Spleen (tissue), 11 donors: Measurements from ENCODE around the gene PAGR1. TPM values are rescaled to one million over a fixed set of nuclear protein-coding genes. Genes with fewer than 3 reads are reported as not detected.

Experiments
- DNase-seq: peaks from one replicate; pipeline ENCODE4 v3.0.0-alpha.2; 2020
- H3K27ac ChIP-seq, 8 donors: fragments of 200-600 bp; sonication (generic) in 7 of 8; 1 replicate in 4 of 8; 2 replicates in 4 of 8; pipeline versions ENCODE4 v1.5.0 to v1.8.0; 2016 to 2021; ENCODE audit warnings: inconsistent platforms in 4 of 8, mild to moderate bottlenecking in 4 of 8, moderate library complexity in 1 of 8
- H3K27me3 ChIP-seq, 7 donors: fragments of 200-600 bp; sonication (generic) in 6 of 7; replicated peaks in 1 of 7; 1 replicate in 4 of 7; 2 replicates in 3 of 7; pipeline versions ENCODE4 v1.5.0 to v1.8.0; 2016 to 2021; ENCODE audit warnings: inconsistent platforms in 3 of 7, mild to moderate bottlenecking in 1 of 7
- H3K36me3 ChIP-seq, 6 donors: fragments of 200-600 bp; sonication (generic) in 5 of 6; 1 replicate in 4 of 6; 2 replicates in 2 of 6; pipeline versions ENCODE4 v1.5.0 to v1.8.0; 2016 to 2021; ENCODE audit warnings: inconsistent platforms in 2 of 6
- H3K4me1 ChIP-seq, 6 donors: fragments of 200-600 bp; sonication (generic) in 5 of 6; 1 replicate in 3 of 6; 2 replicates in 3 of 6; pipeline versions ENCODE4 v1.5.0 to v1.8.0; 2016 to 2021; ENCODE audit warnings: inconsistent platforms in 3 of 6
- H3K4me3 ChIP-seq, 8 donors: fragments of 200-600 bp; sonication (generic) in 7 of 8; 1 replicate in 4 of 8; 2 replicates in 4 of 8; pipeline versions ENCODE4 v1.5.0 to v1.8.0; 2016 to 2021; ENCODE audit warnings: inconsistent platforms in 4 of 8, mild to moderate bottlenecking in 4 of 8, moderate library complexity in 2 of 8
- H3K9me3 ChIP-seq, 8 donors: fragments of 200-600 bp; sonication (generic) in 7 of 8; 1 replicate in 4 of 8; 2 replicates in 4 of 8; pipeline versions ENCODE4 v1.5.0 to v1.8.0; 2016 to 2021; ENCODE audit warnings: inconsistent platforms in 4 of 8
- CTCF ChIP-seq, 11 experiments: fragments of 200-600 bp in 7 of 11; fragments of 450-650 bp in 4 of 11; sonication (generic) in 4 of 11; IDR thresholded peaks in 8 of 11; conservative IDR thresholded peaks in 3 of 11; 1 replicate in 7 of 11; 2 replicates in 4 of 11; pipeline versions ENCODE4 v1.4.0 to v1.8.0; 2016 to 2021; ENCODE audit warnings: antibody characterized with exemption in 11 of 11, inconsistent platforms in 4 of 11, mild to moderate bottlenecking in 1 of 11
- POLR2A ChIP-seq, 3 donors: fragments of 450-650 bp; IDR thresholded peaks; one replicate each; pipeline ENCODE4 v1.5.1; 2017; ENCODE audit warnings: antibody characterized with exemption in 3 of 3, mild to moderate bottlenecking in 1 of 3
- POLR2AphosphoS5 ChIP-seq, 3 donors: sonication (generic); formaldehyde crosslinking; IDR thresholded peaks; one replicate each; pipeline ENCODE4 v1.5.1; 2017; ENCODE audit warnings: antibody characterized with exemption in 3 of 3
- WGBS, 5 donors: extraction: QIAGEN DNeasy Blood & Tissue Kit in 3 of 5; methylation state at CpG; one replicate each; pipeline versions ENCODE4 v1.1.5 to v1.1.7; 2013 to 2018; 5-methylcytosine and 5-hydroxymethylcytosine counted together
- intact Hi-C: fragments of 100-400 bp; cut with DNase I; formaldehyde crosslinking; loops from one replicate; pipeline ENCODE4 v1.15.0; 2023; ENCODE audit warnings: low total_unique reads
- polyA plus RNA-seq, 3 donors: library from polyadenylated mRNA; stranded (reverse); fragments of 200-250 nt; gene quantifications; one replicate each; pipeline ENCODE4 v1.2.1, GENCODE V29; 2013
- total RNA-seq, 7 donors: library from RNA; depleted of rRNA in 3 of 7; stranded (reverse); fragments of >200 nt in 3 of 7; fragmentation: NEBNext Ultra II Directional in 4 of 7; extraction: Animal tissue kit (Norgen Biotek cat#: 25700) in 4 of 7; gene quantifications; one replicate each; pipeline versions ENCODE4 v1.1.0 to v1.2.1, GENCODE V29; 2016 to 2021
- donor health status: healthy with polysubstance abuse.
- donor health status: DM: no; HTN: no; CAD: no; lungs with moderate emphysema.
- donor health status: DM: no; HTN: no; CAD: no.
- donor health status: Bipolar disorder and iron deficiency.
- donor health status: healthy.
- donor health status: DM: no; HTN: no; CAD: no.
- donor health status: DM: yes; HTN: yes; CAD: no.

Gene PAGR1
- total and polyA plus RNA-seq, 10 donors, result 17.3 to 46.4 (median 31.7) TPM

- peaks cover 35 to 93% (median 75%) of the 10 kb centered on the region in 6 donors for H3K4me1 ChIP-seq
- peak overlapping the region; percentile 67 to 98 (median 81) for H3K4me3 ChIP-seq
- intact Hi-C loops, result no loop called here
- peaks cover 0 to 27% (median 13%) of the 10 kb centered on the region in 6 donors for H3K36me3 ChIP-seq
- WGBS, 5 donors, result 0 to 1% (median 1%) methylated on average over 34 to 37 of the region's 37 CpGs
- peak; percentile 93 for DNase-seq
- no peak for TF ChIP-seq POLR2A (IDR thresholded peaks at IDR 0.05)
- TF ChIP-seq POLR2AphosphoS5 (IDR thresholded peaks at IDR 0.05), result peak in 1 of 3 donors; percentile 5
- peaks cover 0 to 12% (median 6%) of the 10 kb centered on the region in 7 donors for H3K27me3 ChIP-seq
- peak overlapping the region; percentile 92 to 99 (median 98) for H3K27ac ChIP-seq
- no peaks in the 10 kb centered on the region for H3K9me3 ChIP-seq
These were observed 916 bp downstream of the PAGR1 start for GRCh38 chr16:29816694-29817441.

- Histone ChIP-seq H3K4me3 (no peak overlapping the region), H3K27ac (peak overlapping the region in 2 of 8 donors; percentile 98 to 99), H3K4me1 (peaks cover 41 to 93% (median 76%) of the 10 kb centered on the region in 6 donors), H3K27me3 (peaks cover 0 to under 1% (median 0%) of the 10 kb centered on the region in 7 donors), H3K36me3 (peaks cover 0 to 34% (median 13%) of the 10 kb centered on the region in 6 donors), H3K9me3 (no peaks in the 10 kb centered on the region)
- DNase-seq, result no peak
- WGBS, 5 donors, result 87 to 94% (median 89%) methylated on average over 4 of the region's 4 CpGs
- intact Hi-C loops, result no loop called here
- TF ChIP-seq POLR2AphosphoS5 (IDR thresholded peaks at IDR 0.05), result no peak
- TF ChIP-seq CTCF (IDR thresholded peaks at IDR 0.05 in 8 of 11, conservative IDR thresholded peaks at IDR 0.05 in 3 of 11), result no peak
- no peak for TF ChIP-seq POLR2A (IDR thresholded peaks at IDR 0.05)
These were observed 2.1 kb downstream of the PAGR1 start for GRCh38 chr16:29818082-29818481.

- peaks cover 0 to 34% (median 13%) of the 10 kb centered on the region in 6 donors for H3K36me3 ChIP-seq
- TF ChIP-seq CTCF (IDR thresholded peaks at IDR 0.05 in 8 of 11, conservative IDR thresholded peaks at IDR 0.05 in 3 of 11) (no peak), POLR2AphosphoS5 (IDR thresholded peaks at IDR 0.05) (no peak), POLR2A (IDR thresholded peaks at IDR 0.05) (no peak)
- H3K9me3 ChIP-seq, result no peaks in the 10 kb centered on the region
- peak overlapping the region in 6 of 8 donors; percentile 87 to 95 (median 90) for H3K27ac ChIP-seq
- H3K27me3 ChIP-seq, result no peaks in the 10 kb centered on the region
- peak overlapping the region in 4 of 8 donors; percentile 84 to 93 (median 86) for H3K4me3 ChIP-seq
- WGBS, 5 donors, result 79 to 89% (median 83%) methylated on average over 15 of the region's 15 CpGs
- peaks cover 50 to 93% (median 86%) of the 10 kb centered on the region in 6 donors for H3K4me1 ChIP-seq
- DNase-seq, result no peak
- intact Hi-C loops, result no loop called here
These were observed 3.6 kb downstream of the PAGR1 start for GRCh38 chr16:29819506-29819905.

- H3K4me1 ChIP-seq, result peaks cover 53 to 93% (median 86%) of the 10 kb centered on the region in 6 donors
- 0 to 5% (median 0%) methylated on average over 4 of the region's 4 CpGs for WGBS, 5 donors
- TF ChIP-seq POLR2AphosphoS5 (IDR thresholded peaks at IDR 0.05) (peak; percentile 66 to 84 (median 81)), POLR2A (IDR thresholded peaks at IDR 0.05) (no peak)
- peaks cover 0 to 34% (median 13%) of the 10 kb centered on the region in 6 donors for H3K36me3 ChIP-seq
- H3K27me3 ChIP-seq, result no peaks in the 10 kb centered on the region
- no peaks in the 10 kb centered on the region for H3K9me3 ChIP-seq
- DNase-seq, result peak; percentile 92
- H3K4me3 ChIP-seq, result peak within 1 kb of the TSS; percentile 53 to 93 (median 86)
- H3K27ac ChIP-seq, result peak within 1 kb of the TSS; percentile 86 to 95 (median 90)
- intact Hi-C loops, result no loop called here
These were observed 4.3 kb downstream of the PAGR1 start, which contains the start of gene MVP for GRCh38 chr16:29820271-29820701. Gene MVP, plus strand, starts transcription at chr16:29820462. Its CDS starts 10,088 bp downstream, at chr16:29830550.
